Testis (tissue), 3 donors: Measurements from ENCODE around the gene LAMP1. TPM values are rescaled to one million over a fixed set of nuclear protein-coding genes. Genes with fewer than 3 reads are reported as not detected.

Source experiments
- DNase-seq: peaks from one replicate; pipeline ENCODE4 v3.0.0-alpha.2; 2019
- H3K27ac ChIP-seq, 2 donors: fragments of 200-600 bp; sonication (generic); one replicate each; pipeline ENCODE4 v1.5.1; 2019
- H3K27me3 ChIP-seq: fragments of 200-600 bp; sonication (generic); one replicate; pipeline ENCODE4 v1.5.1; 2019
- H3K36me3 ChIP-seq: fragments of 200-600 bp; sonication (generic); one replicate; pipeline ENCODE4 v1.5.1; 2017; ENCODE audit warnings: low read depth; ENCODE audit errors: missing control alignments
- H3K4me1 ChIP-seq: fragments of 200-600 bp; sonication (generic); one replicate; pipeline ENCODE4 v1.5.1; 2019
- H3K4me3 ChIP-seq, 2 donors: fragments of 200-600 bp; sonication (generic); one replicate each; pipeline ENCODE4 v1.5.1; 2017 to 2019
- H3K9me3 ChIP-seq: fragments of 200-600 bp; sonication (generic); one replicate; pipeline ENCODE4 v1.5.1; 2017
- CTCF ChIP-seq, 3 experiments: fragments of 450-650 bp in 2 of 3; fragments of 200-600 bp in 1 of 3; sonication (generic) in 1 of 3; IDR thresholded peaks; one replicate each; pipeline ENCODE4 v1.5.1; 2016 to 2019; ENCODE audit warnings: antibody characterized with exemption in 3 of 3, mild to moderate bottlenecking in 2 of 3, moderate library complexity in 1 of 3
- POLR2A ChIP-seq: fragments of 450-650 bp; IDR thresholded peaks from one replicate; pipeline ENCODE4 v1.6.1; 2017; ENCODE audit warnings: antibody characterized with exemption, mild to moderate bottlenecking, moderate library complexity
- WGBS, 2 donors: methylation state at CpG; one replicate each; pipeline ENCODE4 v1.1.5; 2018; 5-methylcytosine and 5-hydroxymethylcytosine counted together
- intact Hi-C: fragments of 100-400 bp; cut with DNase I; formaldehyde crosslinking; loops from one replicate; pipeline ENCODE4 v1.15.1; 2023; ENCODE audit warnings: low total_unique reads
- polyA plus RNA-seq: library from polyadenylated mRNA; stranded (reverse); fragments of 350-450 nt; fragmentation: Illumina TruSeq; extraction: RNeasy Lipid Tissue Mini Kit (QIAGEN cat#74804); gene quantifications from one replicate; pipeline ENCODE4 v1.2.3, GENCODE V29; 2014; ENCODE audit warnings: low read depth, low replicate concordance; ENCODE audit not compliant: insufficient read depth
- total RNA-seq, 2 donors: library from RNA; depleted of rRNA; stranded (reverse); fragments of >200 nt; gene quantifications; one replicate each; pipeline ENCODE4 v1.2.3, GENCODE V29; 2016

Gene LAMP1
- total and polyA plus RNA-seq, 3 donors from 2014 or later: 177 to 254 (median 231) TPM

GRCh38 chr13:113283904-113284303 is 13.1 kb upstream of the LAMP1 start:
- Histone ChIP-seq H3K4me1 (no peaks in the 10 kb centered on the region), H3K36me3 (no peaks in the 10 kb centered on the region), H3K27ac (no peak overlapping the region), H3K9me3 (no peaks in the 10 kb centered on the region), H3K4me3 (no peak overlapping the region), H3K27me3 (no peaks in the 10 kb centered on the region)
- intact Hi-C loops: no loop called here
- TF ChIP-seq POLR2A: no peak
- TF ChIP-seq CTCF (IDR thresholded peaks at IDR 0.05): no peak
- no peak for DNase-seq
- 88 to 90% methylated on average over 8 of the region's 8 CpGs for WGBS, 2 donors

GRCh38 chr13:113288880-113289279 is 8.2 kb upstream of the LAMP1 start:
- WGBS, 2 donors: 62 to 65% methylated on average over 5 of the region's 5 CpGs
- TF ChIP-seq CTCF (IDR thresholded peaks at IDR 0.05) (no peak), POLR2A (no peak)
- no peaks in the 10 kb centered on the region for H3K9me3 ChIP-seq
- no peaks in the 10 kb centered on the region for H3K36me3 ChIP-seq
- peaks cover 4% of the 10 kb centered on the region for H3K4me1 ChIP-seq
- H3K27me3 ChIP-seq: no peaks in the 10 kb centered on the region
- no peak overlapping the region for H3K27ac ChIP-seq
- intact Hi-C loops: no loop called here
- no peak overlapping the region for H3K4me3 ChIP-seq
- no peak for DNase-seq

- TF ChIP-seq CTCF (IDR thresholded peaks at IDR 0.05) (no peak), POLR2A (no peak)
- no peak for DNase-seq
- intact Hi-C loops: no loop called here
- H3K4me1 ChIP-seq: peaks cover 4% of the 10 kb centered on the region
- H3K4me3 ChIP-seq: no peak overlapping the region
- H3K36me3 ChIP-seq: no peaks in the 10 kb centered on the region
- H3K9me3 ChIP-seq: no peaks in the 10 kb centered on the region
- 68 to 74% methylated on average over 2 of the region's 2 CpGs for WGBS, 2 donors
- H3K27me3 ChIP-seq: no peaks in the 10 kb centered on the region
- no peak overlapping the region for H3K27ac ChIP-seq
Observed at GRCh38 chr13:113291129-113291528, 5.9 kb upstream of the LAMP1 start.

- no peaks in the 10 kb centered on the region for H3K36me3 ChIP-seq
- H3K4me1 ChIP-seq: peaks cover 4% of the 10 kb centered on the region
Observed at GRCh38 chr13:113292021-113292862, 4.8 kb upstream of the LAMP1 start.

More at GRCh38 chr13:113292021-113292862, 4.8 kb upstream of the LAMP1 start:
- Histone ChIP-seq H3K4me3 (no peak overlapping the region), H3K27ac (peak overlapping the region in 1 of 2 donors; percentile 3), H3K9me3 (no peaks in the 10 kb centered on the region), H3K27me3 (no peaks in the 10 kb centered on the region)
- peak; percentile 23 for DNase-seq
- no peak for TF ChIP-seq POLR2A
- no peak for TF ChIP-seq CTCF (IDR thresholded peaks at IDR 0.05)
- 21 to 29% methylated on average over 22 of the region's 22 CpGs for WGBS, 2 donors
- intact Hi-C loops: no loop called here
